ENCODE data around the gene LMX1A.

GRCh38 chr1:165387505-165387904 lies 31.0 kb upstream of the LMX1A start:
- TF ChIP-seq CTCF (IDR thresholded peaks at IDR 0.05) (no peak), EZH2phosphoT487 (IDR thresholded peaks at IDR 0.05) (no peak), EZH2 (IDR thresholded peaks at IDR 0.05) (no peak)
